HUES64 (cell line): Measurements from ENCODE around the gene ANKRD10.

ENCODE experiments used
- H3K27ac ChIP-seq: 2 replicates; pipeline ENCODE4 v1.7.0; 2013; ENCODE audit warnings: low read depth, low read length, inconsistent platforms
- H3K27me3 ChIP-seq: 2 replicates; pipeline ENCODE4 v1.6.1; 2013; ENCODE audit warnings: mild to moderate bottlenecking, low read length; ENCODE audit not compliant: insufficient read depth
- H3K36me3 ChIP-seq: 2 replicates; pipeline ENCODE4 v1.6.1; 2013; ENCODE audit warnings: mild to moderate bottlenecking, low read length; ENCODE audit not compliant: insufficient read depth
- H3K4me1 ChIP-seq: 2 replicates; pipeline ENCODE4 v1.6.1; 2013; ENCODE audit warnings: mild to moderate bottlenecking, low read length, moderate library complexity; ENCODE audit not compliant: insufficient read depth
- H3K4me3 ChIP-seq: 2 replicates; pipeline ENCODE4 v1.5.1; 2013; ENCODE audit warnings: mild to moderate bottlenecking, low read length, moderate library complexity
- H3K9ac ChIP-seq: 2 replicates; pipeline ENCODE4 v1.6.1; 2013; ENCODE audit warnings: mild to moderate bottlenecking, low read depth, low read length
- H3K9me3 ChIP-seq: 2 replicates; pipeline ENCODE4 v1.6.1; 2013; ENCODE audit warnings: low read depth, low read length; ENCODE audit not compliant: insufficient read depth
- WGBS: fragments of 150-250, 120-280 bp; methylation state at CpG from one replicate; pipeline ENCODE4 v1.1.7; 2013; ENCODE audit warnings: missing lambda C conversion rate; 5-methylcytosine and 5-hydroxymethylcytosine counted together

Gene ANKRD10

DNA sequence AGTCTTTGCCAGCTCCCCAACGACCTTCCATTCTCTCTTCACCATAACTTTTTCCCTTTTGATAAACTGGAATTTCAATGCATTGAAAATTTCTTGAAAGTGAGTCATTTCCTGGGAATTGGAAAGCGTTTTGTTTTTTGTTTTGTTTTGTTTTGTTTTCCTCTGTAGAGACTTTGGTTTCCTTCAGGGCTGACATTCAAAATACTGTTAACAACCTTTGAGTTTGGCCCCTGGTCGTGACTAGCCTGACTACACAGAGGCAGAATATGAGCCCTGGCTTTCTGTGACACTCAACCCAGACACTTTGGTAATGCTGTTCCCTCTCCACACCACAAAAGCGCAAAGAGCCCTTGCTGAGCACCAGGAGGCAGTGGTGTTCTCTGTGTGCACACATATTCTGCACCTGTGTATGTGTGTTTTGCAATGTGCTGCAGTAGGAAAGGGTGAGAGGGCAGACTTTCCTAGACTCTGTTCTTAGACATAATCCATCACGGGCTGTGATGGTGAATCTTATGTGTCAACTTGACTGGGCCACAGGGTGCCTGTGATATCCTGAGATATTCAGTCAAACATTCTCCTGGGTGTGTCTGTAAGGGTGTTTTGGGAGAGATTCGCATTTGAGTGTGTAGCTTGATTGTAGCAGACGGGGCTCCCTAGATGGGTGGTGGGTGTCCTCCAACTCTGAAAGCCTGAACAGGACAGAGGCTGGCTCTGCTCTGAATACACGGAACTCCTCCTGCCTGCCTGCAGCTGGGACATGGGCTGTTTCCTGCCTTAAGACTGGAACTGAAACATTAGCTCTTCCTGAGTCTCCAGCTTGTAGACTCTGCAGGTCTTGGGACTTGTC lies 29.5 kb upstream of the ANKRD10 start:
- H3K27ac ChIP-seq: no peak overlapping the region
- 0 out of 2 replicates have a peak, but pooled peaks cover 2% of the 10 kb centered on the region for H3K4me1 ChIP-seq
- 68% methylated on average over 8 of the region's 8 CpGs for WGBS
- H3K9me3 ChIP-seq: no peaks in the 10 kb centered on the region
- no peaks in the 10 kb centered on the region for H3K27me3 ChIP-seq
- H3K36me3 ChIP-seq: no peaks in the 10 kb centered on the region
- no peak overlapping the region for H3K4me3 ChIP-seq
- H3K9ac ChIP-seq: no peak overlapping the region

DNA sequence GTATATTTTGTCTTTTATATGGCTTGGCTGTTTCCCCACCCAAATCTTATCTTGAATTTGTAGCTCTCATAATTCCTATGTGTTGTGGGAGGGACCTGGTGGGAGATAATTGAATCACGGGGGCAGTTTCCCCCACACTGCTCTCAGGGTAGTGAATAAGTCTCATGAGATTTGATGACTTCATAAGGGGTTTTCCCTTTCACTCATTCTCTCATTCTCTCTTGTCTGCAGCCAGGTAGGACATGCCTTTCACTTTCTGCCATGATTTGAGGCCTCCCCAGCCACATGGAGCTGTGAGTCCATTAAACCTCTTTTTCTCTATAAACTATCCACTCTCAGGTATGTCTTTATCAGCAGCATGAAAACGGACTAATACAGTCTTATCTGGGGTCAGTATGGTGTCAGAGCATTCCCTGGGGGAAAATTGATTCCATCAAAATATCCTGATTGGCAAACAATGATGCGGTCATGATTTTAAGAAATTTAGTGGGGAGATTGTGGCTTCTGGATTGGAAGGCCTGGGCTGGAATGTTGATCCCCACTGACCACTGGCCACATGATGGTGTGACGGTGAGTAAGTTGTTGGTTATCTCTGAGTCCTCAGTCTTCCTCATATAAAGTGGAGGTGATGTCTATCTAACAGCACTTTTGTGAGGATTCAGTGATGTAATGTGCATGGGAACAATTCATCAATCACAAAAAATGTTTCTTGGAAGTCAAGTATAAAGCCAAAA lies 27.5 kb upstream of the ANKRD10 start:
- WGBS: 90% methylated on average over 4 of the region's 4 CpGs
- no peaks in the 10 kb centered on the region for H3K9me3 ChIP-seq
- 0 out of 2 replicates have a peak, but pooled peaks cover 2% of the 10 kb centered on the region for H3K4me1 ChIP-seq
- H3K27ac ChIP-seq: no peak overlapping the region
- no peaks in the 10 kb centered on the region for H3K36me3 ChIP-seq
- no peak overlapping the region for H3K9ac ChIP-seq
- no peak overlapping the region for H3K4me3 ChIP-seq
- no peaks in the 10 kb centered on the region for H3K27me3 ChIP-seq

DNA sequence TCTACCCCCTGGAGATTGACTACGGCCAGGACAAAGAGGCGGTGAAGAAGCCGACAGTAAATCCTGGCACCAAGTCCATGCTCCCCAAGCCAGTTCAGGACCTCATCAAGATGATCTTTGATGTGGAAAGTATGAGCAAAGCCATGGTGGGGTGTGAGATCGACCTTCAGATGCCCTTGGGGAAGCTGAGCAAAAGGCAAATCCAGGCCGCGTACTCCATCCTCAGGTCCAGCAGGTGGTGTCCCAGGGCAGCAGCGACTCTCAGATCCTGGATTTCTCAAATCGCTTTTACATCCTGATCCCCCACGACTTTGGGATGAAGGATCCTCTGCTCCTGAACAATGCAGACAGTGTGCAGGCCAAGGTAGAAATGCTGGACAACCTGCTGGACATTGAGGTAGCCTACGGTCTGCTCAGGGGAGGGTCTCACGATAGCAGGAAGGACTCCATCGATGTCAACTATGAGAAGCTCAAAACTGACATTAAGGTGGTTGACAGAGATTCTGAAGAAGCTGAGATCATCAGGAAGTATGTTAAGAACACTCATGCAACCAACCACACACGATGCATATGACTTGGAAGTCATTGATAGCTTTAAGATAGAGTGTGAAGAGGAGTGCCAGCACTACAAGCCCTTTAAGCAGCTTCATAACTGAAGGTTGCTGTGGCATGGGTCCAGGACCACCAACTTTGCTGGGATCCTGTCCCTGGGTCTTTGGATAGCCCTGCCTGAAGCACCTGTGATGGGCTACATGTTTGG lies 24.0 kb upstream of the ANKRD10 start:
- no peak overlapping the region for H3K27ac ChIP-seq
- H3K27me3 ChIP-seq: no peaks in the 10 kb centered on the region
- H3K9me3 ChIP-seq: peaks cover 17% of the 10 kb centered on the region
- H3K4me3 ChIP-seq: no peak overlapping the region
- no peak overlapping the region for H3K9ac ChIP-seq
- H3K36me3 ChIP-seq: no peaks in the 10 kb centered on the region
- 0 out of 2 replicates have a peak, but pooled peaks cover 2% of the 10 kb centered on the region for H3K4me1 ChIP-seq
- 84% methylated on average over 13 of the region's 13 CpGs for WGBS

DNA sequence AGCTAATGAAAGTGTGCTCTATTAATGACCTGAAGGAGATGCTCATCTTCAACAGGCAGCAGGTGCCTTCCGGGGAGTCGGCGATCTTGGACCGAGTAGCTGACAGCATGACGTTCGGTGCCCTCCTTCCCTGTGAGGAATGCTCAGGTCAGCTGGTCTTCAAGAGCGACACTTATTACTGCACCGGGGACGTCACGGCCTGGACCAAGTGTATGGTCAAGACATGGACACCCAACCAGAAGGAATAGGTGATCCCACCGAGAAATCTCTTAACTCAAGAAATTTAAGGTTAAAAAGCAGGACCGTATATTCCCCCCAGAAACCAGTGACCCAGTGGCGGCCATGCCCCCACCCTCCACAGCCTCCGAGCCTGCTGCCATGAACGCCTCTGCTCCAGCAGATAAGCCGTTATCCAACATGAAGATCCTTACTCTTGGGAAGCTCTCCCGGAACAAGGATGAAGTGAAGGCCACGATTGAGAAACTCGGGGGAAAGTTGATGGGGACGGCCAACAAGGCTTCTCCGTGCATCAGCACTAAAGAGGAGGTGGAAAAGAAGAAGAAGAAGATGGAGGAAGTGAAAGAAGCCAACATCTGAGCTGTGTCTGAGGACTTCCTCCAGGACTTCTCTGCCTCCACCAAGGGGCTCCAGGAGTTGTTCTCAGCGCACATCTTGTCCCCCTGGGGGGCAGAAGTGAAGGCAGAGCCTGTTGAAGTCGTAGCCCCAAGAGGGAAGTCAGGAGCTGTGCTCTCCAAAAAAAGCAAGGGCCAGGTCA lies 22.8 kb upstream of the ANKRD10 start:
- no peak overlapping the region for H3K9ac ChIP-seq

DNA sequence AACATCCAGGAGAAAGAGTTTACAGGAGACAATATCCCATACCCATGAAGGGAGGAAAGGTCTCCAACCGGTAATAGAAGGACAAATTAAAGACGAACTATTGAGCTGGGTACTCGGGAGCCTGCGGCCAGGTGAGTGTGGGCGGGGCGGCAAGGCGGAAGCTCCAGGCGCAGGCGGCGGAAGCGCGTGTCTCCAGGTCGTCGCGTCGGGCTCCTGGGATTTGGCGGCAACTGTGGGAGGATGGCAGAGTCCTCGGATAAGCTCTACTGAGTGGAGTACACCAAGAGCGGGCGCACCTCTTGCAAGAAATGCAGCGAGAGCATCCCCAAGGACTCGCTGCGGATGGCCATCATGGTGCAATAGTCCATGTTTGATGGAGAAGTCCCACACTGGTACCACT lies 21.6 kb upstream of the ANKRD10 start:
- WGBS: 96% methylated on average over 23 of the region's 23 CpGs
- Histone ChIP-seq H3K27ac (no peak overlapping the region), H3K27me3 (no peaks in the 10 kb centered on the region), H3K4me1 (no peaks in the 10 kb centered on the region), H3K36me3 (no peaks in the 10 kb centered on the region), H3K9me3 (peaks cover 33% of the 10 kb centered on the region), H3K9ac (no peak overlapping the region), H3K4me3 (no peak overlapping the region)

More for the DNA sequence above, 22.8 kb upstream of the ANKRD10 start:
- Histone ChIP-seq H3K9me3 (peaks cover 29% of the 10 kb centered on the region), H3K27me3 (no peaks in the 10 kb centered on the region), H3K36me3 (no peaks in the 10 kb centered on the region), H3K27ac (no peak overlapping the region), H3K4me1 (no peaks in the 10 kb centered on the region), H3K4me3 (no peak overlapping the region)
- 93% methylated on average over 23 of the region's 23 CpGs for WGBS

DNA sequence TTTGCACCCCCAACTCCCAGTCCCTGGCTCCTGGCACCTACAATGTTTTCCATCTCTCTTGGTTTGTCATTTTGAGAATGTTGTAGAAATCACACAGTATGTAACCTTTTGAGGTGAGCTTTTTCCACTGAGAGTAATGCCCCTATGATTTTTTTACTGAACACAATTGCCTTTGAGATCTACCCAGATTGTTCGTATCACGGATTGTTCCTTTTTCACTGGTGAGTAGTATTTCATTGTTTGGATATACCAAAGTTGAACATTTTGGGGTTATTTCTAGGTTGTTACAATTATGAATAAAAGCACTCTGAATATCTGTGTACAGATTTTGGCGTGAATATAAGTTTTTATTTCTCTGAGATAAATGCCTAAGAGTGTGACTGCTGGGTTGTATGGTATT lies 17.7 kb upstream of the ANKRD10 start:
- Histone ChIP-seq H3K27me3 (no peaks in the 10 kb centered on the region), H3K4me1 (no peaks in the 10 kb centered on the region), H3K9ac (no peak overlapping the region), H3K27ac (no peak overlapping the region), H3K9me3 (peaks cover 33% of the 10 kb centered on the region), H3K4me3 (no peak overlapping the region), H3K36me3 (no peaks in the 10 kb centered on the region)
- 96% methylated on average over 3 of the region's 3 CpGs for WGBS

DNA sequence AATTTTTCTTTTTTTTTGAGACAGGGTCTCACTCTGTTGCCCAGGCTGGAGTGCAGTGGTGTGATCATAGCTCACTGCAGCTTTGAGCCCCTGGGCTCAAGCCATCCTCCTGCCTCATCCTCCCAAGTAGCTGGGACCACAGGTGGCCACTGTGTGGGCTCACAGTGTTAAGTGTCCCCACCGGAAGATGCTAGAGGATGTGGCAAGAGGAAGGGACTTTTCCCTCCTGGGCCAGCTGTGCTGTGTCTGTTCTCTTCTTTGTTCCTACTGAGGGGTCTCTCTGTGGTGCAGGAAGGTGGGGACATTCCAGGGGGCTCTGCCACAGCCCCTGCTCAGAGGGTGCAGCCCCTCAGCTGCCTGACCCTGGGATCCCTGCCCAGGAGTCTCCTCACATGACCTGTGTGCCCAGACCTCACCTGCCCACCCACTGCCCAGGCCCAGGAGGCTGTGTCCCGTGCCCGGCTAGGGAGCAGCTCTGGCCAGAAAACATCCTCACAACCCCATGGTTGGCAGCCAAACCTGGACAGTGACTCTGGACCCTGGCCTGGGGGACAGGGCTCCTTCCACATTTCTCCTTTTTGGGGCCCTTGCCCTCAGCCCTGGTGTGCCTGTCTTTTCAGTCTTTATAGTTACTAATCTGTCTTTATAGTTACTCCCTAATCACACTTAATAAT lies 14.4 kb upstream of the ANKRD10 start:
- 92% methylated on average over 3 of the region's 3 CpGs for WGBS
- Histone ChIP-seq H3K36me3 (no peaks in the 10 kb centered on the region), H3K4me1 (peaks cover 5% of the 10 kb centered on the region; the same call in 1 of the 2 replicates), H3K9me3 (peaks cover 20% of the 10 kb centered on the region), H3K9ac (no peak overlapping the region), H3K4me3 (no peak overlapping the region), H3K27ac (no peak overlapping the region), H3K27me3 (no peaks in the 10 kb centered on the region)

DNA sequence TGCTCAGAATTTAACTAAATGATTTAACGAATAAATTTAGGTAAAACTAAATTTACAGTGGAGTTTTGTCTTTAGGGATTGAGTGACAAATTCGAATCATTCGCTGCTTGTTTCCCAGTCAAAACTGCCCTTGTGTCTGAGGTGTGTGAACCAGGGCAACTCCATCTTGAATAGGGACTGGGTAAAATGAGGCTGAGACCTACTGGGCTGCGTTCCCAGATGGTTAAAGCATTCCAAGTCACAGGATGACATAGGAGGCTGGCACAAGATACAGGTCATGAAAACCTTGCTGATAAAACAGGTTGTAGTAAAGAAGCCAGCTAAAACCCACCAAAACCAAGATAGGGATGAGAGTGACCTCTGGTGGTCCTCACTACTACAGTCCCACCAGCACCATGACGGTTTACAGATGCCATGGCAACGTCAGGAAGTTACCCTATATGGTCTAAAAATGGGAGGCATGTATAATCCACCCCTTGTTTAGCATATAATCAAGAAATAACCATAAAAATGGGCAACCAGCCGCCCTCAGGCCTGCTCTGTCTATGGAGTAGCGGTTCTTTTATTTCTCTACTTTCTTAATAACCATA lies 10.2 kb upstream of the ANKRD10 start:
- 76% methylated on average over 6 of the region's 8 CpGs for WGBS
- Histone ChIP-seq H3K4me1 (peaks cover 13% of the 10 kb centered on the region; the same call in 1 of the 2 replicates), H3K4me3 (no peak overlapping the region), H3K27ac (no peak overlapping the region; the same call in 1 of the 2 replicates), H3K27me3 (no peaks in the 10 kb centered on the region), H3K9me3 (no peaks in the 10 kb centered on the region), H3K9ac (no peak overlapping the region), H3K36me3 (no peaks in the 10 kb centered on the region)

DNA sequence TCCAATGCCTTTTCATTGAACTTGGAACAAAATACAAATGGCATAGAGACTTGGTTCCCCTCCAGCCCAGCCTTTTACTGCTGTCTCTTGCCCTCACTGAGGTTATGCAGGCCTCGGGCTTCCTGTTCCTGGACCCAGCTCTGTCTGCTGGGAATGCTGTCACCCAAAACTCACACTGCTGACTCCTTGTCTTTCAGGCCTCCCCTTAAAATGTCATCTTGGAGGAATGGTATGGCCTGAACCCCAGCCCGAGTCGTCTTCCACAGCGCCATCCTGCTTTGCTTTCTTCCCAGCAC lies 9.7 kb upstream of the ANKRD10 start:
- Histone ChIP-seq H3K4me3 (no peak overlapping the region), H3K27me3 (no peaks in the 10 kb centered on the region), H3K36me3 (no peaks in the 10 kb centered on the region), H3K4me1 (peaks cover 13% of the 10 kb centered on the region; the same call in 1 of the 2 replicates), H3K9ac (no peak overlapping the region), H3K9me3 (no peaks in the 10 kb centered on the region), H3K27ac (no peak overlapping the region)
- WGBS: 83% methylated on average over 4 of the region's 4 CpGs
